HCT116 (cell line): ENCODE results near the gene RHCG. TPM values are rescaled to one million over a fixed set of nuclear protein-coding genes. Genes with fewer than 3 reads are reported as not detected.

Experiments
- ATAC-seq: fragments of 200-7000 bp; cut with Tn5 transposase; 2 replicates; pipeline ENCODE4 v1.9.1; 2020; ENCODE audit warnings: mild to moderate bottlenecking, moderate library complexity
- BruUV-seq: library from RNA; stranded (reverse); fragments of 400-500 nt; replicated peaks from 2 replicates; lab custom pipeline; 2021; lab: Mats Ljungman, UMichigan
- CTCF ChIA-PET: fragments of 300-600 bp; sonication (Branson Sonifier 250); formaldehyde crosslinking; loops from one replicate; lab custom pipeline; 2021; ENCODE audit warnings: antibody characterized with exemption; lab: Charles Lee
- POLR2A ChIA-PET: fragments of 300-600, 350-600 bp; sonication (Branson Sonifier 250); formaldehyde crosslinking; loops from one replicate; lab custom pipeline; 2021; ENCODE audit warnings: antibody characterized with exemption; lab: Charles Lee
- RAD21 ChIA-PET, 2 experiments: fragments of 300-600 bp; sonication (Branson Sonifier 250); formaldehyde crosslinking; loops; one replicate each; lab custom pipeline; 2023; ENCODE audit warnings: low total read pairs in 2 of 2; ENCODE audit not compliant: uncharacterized antibody in 2 of 2, unreplicated experiment in 2 of 2, low non-redundant PET in 1 of 2; lab: Charles Lee
- DNase-seq: peaks from one replicate; pipeline ENCODE4 v3.0.0-alpha.2; 2010; ENCODE audit warnings: low read depth, low spot score
- H2AFZ ChIP-seq: fragments of 200-600 bp; shearing (Covaris generic), sonication (generic); 2 replicates; pipeline ENCODE4 v1.6.1; 2017; ENCODE audit warnings: low read depth, mixed run types, mixed read lengths, antibody characterized with exemption, low read length; ENCODE audit not compliant: poor library complexity, severe bottlenecking
- H3K27ac ChIP-seq: 2 replicates; pipeline ENCODE4 v1.5.1; 2012; ENCODE audit warnings: low read depth, low read length
- H3K27me3 ChIP-seq: fragments of 200-600 bp; sonication (generic); 2 replicates; pipeline ENCODE4 v1.6.1; 2016; ENCODE audit warnings: mixed run types, low read length, mixed read lengths; ENCODE audit not compliant: insufficient read depth
- H3K36me3 ChIP-seq, 2 experiments: fragments of 200-500 bp in 1 of 2; fragments of 200-600 bp in 1 of 2; sonication (Bioruptor generic) in 1 of 2; sonication (generic) in 1 of 2; 2 replicates each; pipeline versions ENCODE4 v1.5.1 to v1.6.1; 2014 to 2016; ENCODE audit warnings: low read length in 2 of 2, inconsistent platforms in 1 of 2, mixed read lengths in 1 of 2, mixed run types in 1 of 2; ENCODE audit not compliant: insufficient read depth in 2 of 2, control insufficient read depth in 1 of 2
- H3K4me1 ChIP-seq, 2 experiments: fragments of 200-600 bp in 1 of 2; sonication (generic) in 1 of 2; 2 replicates each; pipeline versions ENCODE4 v1.5.1 to v1.6.1; 2012 to 2017; ENCODE audit warnings: low read length in 2 of 2, inconsistent platforms in 1 of 2, mild to moderate bottlenecking in 1 of 2, mixed read lengths in 1 of 2, mixed run types in 1 of 2, moderate library complexity in 1 of 2; ENCODE audit not compliant: insufficient read depth in 2 of 2, control insufficient read depth in 1 of 2
- H3K4me2 ChIP-seq: fragments of 200-600 bp; sonication (generic); 2 replicates; pipeline ENCODE4 v1.6.1; 2017; ENCODE audit warnings: mixed run types, low read length, mixed read lengths
- H3K4me3 ChIP-seq, 2 experiments: fragments of 200-600 bp in 1 of 2; sonication (generic) in 1 of 2; replicated peaks in 1 of 2; 2 replicates each; pipeline ENCODE4 v1.5.1; 2011 to 2016; ENCODE audit warnings: low read length in 2 of 2, control low read depth in 1 of 2, low read depth in 1 of 2, mild to moderate bottlenecking in 1 of 2, mixed read lengths in 1 of 2, mixed run types in 1 of 2
- H3K79me2 ChIP-seq: fragments of 200-600 bp; sonication (generic); 2 replicates; pipeline ENCODE4 v1.6.1; 2017; ENCODE audit warnings: mild to moderate bottlenecking, mixed run types, low read length, moderate library complexity, mixed read lengths; ENCODE audit not compliant: insufficient read depth
- H3K9ac ChIP-seq: fragments of 200-600 bp; sonication (generic); 2 replicates; pipeline ENCODE4 v1.6.1; 2016; ENCODE audit warnings: low read length, mixed read lengths
- H3K9me2 ChIP-seq: fragments of 200-600 bp; sonication (generic), shearing (Covaris generic); 2 replicates; pipeline ENCODE4 v1.6.1; 2017; ENCODE audit warnings: mixed run types, mild to moderate bottlenecking, moderate library complexity; ENCODE audit not compliant: insufficient read depth
- H3K9me3 ChIP-seq, 2 experiments: fragments of 200-500 bp in 1 of 2; fragments of 200-600 bp in 1 of 2; sonication (Bioruptor generic) in 1 of 2; sonication (generic) in 1 of 2; 2 replicates each; pipeline ENCODE4 v1.6.1; 2014 to 2017; ENCODE audit warnings: low read length in 2 of 2, mixed read lengths in 2 of 2, inconsistent platforms in 1 of 2, low read depth in 1 of 2, mild to moderate bottlenecking in 1 of 2, mixed run types in 1 of 2, moderate library complexity in 1 of 2; ENCODE audit not compliant: control insufficient read depth in 1 of 2, insufficient read depth in 1 of 2
- H4K20me1 ChIP-seq: fragments of 200-600 bp; sonication (generic), shearing (Covaris generic); 2 replicates; pipeline ENCODE4 v1.6.1; 2017; ENCODE audit warnings: mixed run types, mild to moderate bottlenecking, moderate library complexity; ENCODE audit not compliant: insufficient read depth
- CBX3 ChIP-seq: IDR thresholded peaks from 2 replicates; pipeline ENCODE4 v1.6.1; 2012; ENCODE audit warnings: low read depth
- EGR1 ChIP-seq: IDR thresholded peaks from 2 replicates; pipeline ENCODE4 v1.6.1; 2012; ENCODE audit warnings: low read depth
- EZH2phosphoT487 ChIP-seq: fragments of 200-600 bp; IDR thresholded peaks from 2 replicates; pipeline ENCODE4 v1.6.1; 2018; ENCODE audit warnings: antibody characterized with exemption, borderline replicate concordance
- JUND ChIP-seq: IDR thresholded peaks from 2 replicates; pipeline ENCODE4 v1.6.1; 2012
- POLR2A ChIP-seq: IDR thresholded peaks from 2 replicates; pipeline ENCODE4 v1.7.0; 2011; ENCODE audit warnings: borderline replicate concordance; ENCODE audit not compliant: insufficient read depth, insufficient read length; ENCODE audit errors: extremely low read depth
- POLR2AphosphoS5 ChIP-seq: IDR thresholded peaks from 2 replicates; pipeline ENCODE4 v1.6.1; 2011; ENCODE audit warnings: mild to moderate bottlenecking, low read depth, low read length, moderate library complexity
- RAD21 ChIP-seq: IDR thresholded peaks from 2 replicates; pipeline ENCODE4 v1.6.1; 2012; ENCODE audit warnings: low read depth, mild to moderate bottlenecking
- SIN3A ChIP-seq: IDR thresholded peaks from 2 replicates; pipeline ENCODE4 v1.6.1; 2012; ENCODE audit warnings: low read depth
- SP1 ChIP-seq: IDR thresholded peaks from 2 replicates; pipeline ENCODE4 v1.6.1; 2012; ENCODE audit warnings: low read depth
- TCF7L2 ChIP-seq: IDR thresholded peaks from 2 replicates; pipeline ENCODE4 v1.7.0; 2011; ENCODE audit warnings: borderline replicate concordance, inconsistent platforms; ENCODE audit not compliant: insufficient read depth, insufficient read length; ENCODE audit errors: extremely low read depth
- YY1 ChIP-seq: IDR thresholded peaks from 2 replicates; pipeline ENCODE4 v1.6.1; 2011; ENCODE audit warnings: low read length, low read depth, moderate library complexity, mild to moderate bottlenecking; ENCODE audit not compliant: insufficient replicate concordance; ENCODE audit errors: extremely low read depth
- ZBTB33 ChIP-seq: IDR thresholded peaks from 2 replicates; pipeline ENCODE4 v1.6.1; 2011; ENCODE audit warnings: mild to moderate bottlenecking, low read length, moderate library complexity; ENCODE audit not compliant: insufficient replicate concordance; ENCODE audit errors: extremely low read depth
- ZFX ChIP-seq: fragments of 450-650 bp; IDR thresholded peaks from 2 replicates; pipeline ENCODE4 v1.6.1; 2017
- ZNF274 ChIP-seq: fragments of 200-500 bp; sonication (Bioruptor generic); IDR thresholded peaks from 2 replicates; pipeline ENCODE4 v1.6.1; 2014; ENCODE audit warnings: mild to moderate bottlenecking, low read depth, low read length, inconsistent platforms
- intact Hi-C: fragments of 100-400 bp; cut with micrococcal nuclease; formaldehyde crosslinking; loops from 2 replicates; pipeline ENCODE4 v1.10.0; 2022
- total RNA-seq: library from RNA; stranded (reverse); gene quantifications from one replicate; pipeline ENCODE4 v1.2.1, GENCODE V29; 2021; ENCODE audit not compliant: unreplicated experiment
- TF ChIP-seq, protein P1 (sequence below), 3 experiments: fragments of 200-600 bp in 1 of 3; sonication (generic) in 1 of 3; IDR thresholded peaks in 2 of 3; conservative IDR thresholded peaks in 1 of 3; 2 replicates each; pipeline ENCODE4 v1.5.1; 2012 to 2017; ENCODE audit warnings: low read depth in 2 of 3, low read length in 2 of 3, antibody characterized with exemption in 1 of 3, borderline replicate concordance in 1 of 3, control low read depth in 1 of 3, mild to moderate bottlenecking in 1 of 3, mixed read lengths in 1 of 3, mixed run types in 1 of 3, moderate library complexity in 1 of 3; ENCODE audit not compliant: insufficient read depth in 1 of 3

RHCG gene
- total RNA-seq, 1 experiment from 2014 or later: not detected

DNA sequence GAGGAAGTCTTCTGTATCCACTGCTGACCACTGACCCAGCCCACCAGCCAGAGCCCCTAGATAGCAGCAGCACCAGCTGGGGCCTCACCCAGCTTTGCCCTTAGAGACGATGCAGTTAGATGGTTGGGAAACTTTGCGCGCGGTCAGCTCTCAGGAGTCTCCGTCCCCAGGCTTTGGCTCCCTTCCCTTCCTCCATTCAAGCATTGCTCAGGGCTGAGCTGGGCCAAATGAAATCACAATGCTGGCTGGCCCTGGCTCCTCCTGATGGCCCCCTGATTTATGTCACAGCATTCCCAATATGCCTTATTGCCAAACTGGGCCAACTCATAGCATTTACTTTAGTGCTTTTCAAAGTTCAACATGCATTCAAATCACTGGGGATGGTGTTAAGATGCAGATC lies 34.6 kb upstream of the RHCG start:
- Histone ChIP-seq H4K20me1 (no peaks in the 10 kb centered on the region), H3K9ac (no peak overlapping the region), H3K9me2 (no peaks in the 10 kb centered on the region), H3K79me2 (no peaks in the 10 kb centered on the region), H3K4me2 (no peak overlapping the region), H3K27ac (no peak overlapping the region), H3K4me3 (no peak overlapping the region), H3K4me1 (no peaks in the 10 kb centered on the region), H3K9me3 (no peaks in the 10 kb centered on the region), H3K36me3 (no peaks in the 10 kb centered on the region), H2AFZ (no peak overlapping the region), H3K27me3 (no peaks in the 10 kb centered on the region)
- ChIA-PET POLR2A (interaction anchor here (1.6 kb wide), 1 partner anchor 30 kb away, joined by 3 read pairs; no protein-coding TSS in a partner anchor), RAD21 (no interaction called here), CTCF (no interaction called here)
- DNase-seq (no peak), ATAC-seq (no peak)
- TF ChIP-seq RAD21: no peak
- no peak for TF ChIP-seq EGR1
- TF ChIP-seq POLR2AphosphoS5: no peak
- TF ChIP-seq, protein P1, sequence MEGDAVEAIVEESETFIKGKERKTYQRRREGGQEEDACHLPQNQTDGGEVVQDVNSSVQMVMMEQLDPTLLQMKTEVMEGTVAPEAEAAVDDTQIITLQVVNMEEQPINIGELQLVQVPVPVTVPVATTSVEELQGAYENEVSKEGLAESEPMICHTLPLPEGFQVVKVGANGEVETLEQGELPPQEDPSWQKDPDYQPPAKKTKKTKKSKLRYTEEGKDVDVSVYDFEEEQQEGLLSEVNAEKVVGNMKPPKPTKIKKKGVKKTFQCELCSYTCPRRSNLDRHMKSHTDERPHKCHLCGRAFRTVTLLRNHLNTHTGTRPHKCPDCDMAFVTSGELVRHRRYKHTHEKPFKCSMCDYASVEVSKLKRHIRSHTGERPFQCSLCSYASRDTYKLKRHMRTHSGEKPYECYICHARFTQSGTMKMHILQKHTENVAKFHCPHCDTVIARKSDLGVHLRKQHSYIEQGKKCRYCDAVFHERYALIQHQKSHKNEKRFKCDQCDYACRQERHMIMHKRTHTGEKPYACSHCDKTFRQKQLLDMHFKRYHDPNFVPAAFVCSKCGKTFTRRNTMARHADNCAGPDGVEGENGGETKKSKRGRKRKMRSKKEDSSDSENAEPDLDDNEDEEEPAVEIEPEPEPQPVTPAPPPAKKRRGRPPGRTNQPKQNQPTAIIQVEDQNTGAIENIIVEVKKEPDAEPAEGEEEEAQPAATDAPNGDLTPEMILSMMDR (IDR thresholded peaks at IDR 0.05 in 2 of 3, conservative IDR thresholded peaks at IDR 0.05 in 1 of 3; ENCODE audit: borderline replicate concordance in 1 of 3, insufficient read depth in 1 of 3, low read depth in 2 of 3, low read length in 2 of 3): no peak
- no peak for TF ChIP-seq TCF7L2
- no peak for TF ChIP-seq SIN3A
- no peak for TF ChIP-seq JUND
- TF ChIP-seq ZBTB33: no peak
- TF ChIP-seq ZNF274: no peak
- TF ChIP-seq EZH2phosphoT487: no peak
- no peak for TF ChIP-seq SP1
- no peak for TF ChIP-seq CBX3
- no peak for TF ChIP-seq YY1
- TF ChIP-seq POLR2A: no peak
- no peak for TF ChIP-seq ZFX
- intact Hi-C loops: no loop called here
- BruUV-seq: no TSS peak
